ENCODE data around the gene PSMA2.
"Not testable (repeated sequence)": the region's sequence is repeated elsewhere in the genome, so short reads cannot be mapped to it uniquely, and the experiment has no call there.

The PSMA2 gene

GRCh38 chr7:42900842-42901241 is 31.1 kb downstream of the PSMA2 start:
- no peak for DNase-seq

- no peak for DNase-seq
Measured at GRCh38 chr7:42893346-42894240, 38.4 kb downstream of the PSMA2 start.

GRCh38 chr7:42886893-42887505 is 45.0 kb downstream of the PSMA2 start:
- DNase-seq: no peak

- DNase-seq: no peak
Measured at GRCh38 chr7:42886129-42886528, 45.8 kb downstream of the PSMA2 start.

- not testable (repeated sequence) for DNase-seq
Measured at GRCh38 chr7:42885183-42885582, 46.8 kb downstream of the PSMA2 start.

- no peak for DNase-seq
Measured at GRCh38 chr7:42883950-42884349, 48.0 kb downstream of the PSMA2 start.

GRCh38 chr7:42880392-42880791 is 51.6 kb downstream of the PSMA2 start:
- no peak for DNase-seq

- no peak for DNase-seq
Measured at GRCh38 chr7:42878303-42878702, 53.7 kb downstream of the PSMA2 start.

GRCh38 chr7:42877862-42878261 is 54.1 kb downstream of the PSMA2 start:
- no peak for DNase-seq

GRCh38 chr7:42876182-42877068 is 55.5 kb downstream of the PSMA2 start:
- peak; percentile 63 for DNase-seq

- DNase-seq: no peak
Measured at GRCh38 chr7:42869131-42870020, 62.6 kb downstream of the PSMA2 start.

GRCh38 chr7:42868480-42868879 is 63.5 kb downstream of the PSMA2 start:
- DNase-seq: no peak
